Mesothelial cell of epicardium (in vitro differentiated cells): ENCODE results near the gene OR8B8. TPM values are rescaled to one million over a fixed set of nuclear protein-coding genes. Genes with fewer than 3 reads are reported as not detected.
A peak's percentile ranks its signal among the peaks of the same experiment; 100 is the strongest.
"Not testable (repeated sequence)": the region's sequence is repeated elsewhere in the genome, so short reads cannot be mapped to it uniquely, and the experiment has no call there.

Experiments used
- DNase-seq, 2 experiments: peaks; one replicate each; pipeline ENCODE4 v3.0.0; 2021; ENCODE audit warnings: low spot score in 2 of 2; ENCODE audit not compliant: unreplicated experiment in 2 of 2
- H3K27ac Mint-ChIP-seq: 2 replicates; pipeline ENCODE4 v1.8.0; 2021; ENCODE audit warnings: mixed read lengths
- H3K27me3 Mint-ChIP-seq: 2 replicates; pipeline ENCODE4 v1.8.0; 2021; ENCODE audit warnings: low read depth, mixed read lengths
- H3K36me3 Mint-ChIP-seq: 2 replicates; pipeline ENCODE4 v1.8.0; 2021; ENCODE audit warnings: mixed read lengths
- H3K4me1 Mint-ChIP-seq: 2 replicates; pipeline ENCODE4 v1.8.0; 2021; ENCODE audit warnings: mixed read lengths
- H3K4me3 Mint-ChIP-seq: 2 replicates; pipeline ENCODE4 v1.8.0; 2021; ENCODE audit warnings: mild to moderate bottlenecking, moderate library complexity, mixed read lengths
- H3K9me3 Mint-ChIP-seq: 2 replicates; pipeline ENCODE4 v1.8.0; 2021; ENCODE audit warnings: mixed read lengths
- CTCF ChIP-seq: fragments of 200-600 bp; sonication (generic); IDR thresholded peaks from one replicate; pipeline ENCODE4 v1.5.0; 2021; ENCODE audit warnings: antibody characterized with exemption; ENCODE audit not compliant: unreplicated experiment
- total RNA-seq: library from RNA; stranded (reverse); gene quantifications from 3 replicates; pipeline ENCODE4 v1.2.1, GENCODE V29; 2021

OR8B8 gene
- total RNA-seq, 1 donor from 2014 or later, result not detected

GRCh38 chr11:124402326-124402922, 43.1 kb downstream of the OR8B8 start:
- peak; percentile 21 to 49 for DNase-seq
- TF ChIP-seq CTCF, result peak; percentile 65
- H3K36me3 Mint-ChIP-seq, result no peaks in the 10 kb centered on the region
- H3K27me3 Mint-ChIP-seq, result peaks cover 14% of the 10 kb centered on the region
- peaks cover 6% of the 10 kb centered on the region for H3K9me3 Mint-ChIP-seq
- no peaks in the 10 kb centered on the region for H3K4me1 Mint-ChIP-seq
- no peak overlapping the region for H3K4me3 Mint-ChIP-seq
- no peak overlapping the region for H3K27ac Mint-ChIP-seq

GRCh38 chr11:124398924-124399323, 46.6 kb downstream of the OR8B8 start, which contains the start of gene OR8B3:
OR8B3 (minus strand) TSS chr11:124399024; CDS start chr11:124397351, 1,673 bp downstream.
- no peak for TF ChIP-seq CTCF
- no peaks in the 10 kb centered on the region for H3K4me1 Mint-ChIP-seq
- H3K9me3 Mint-ChIP-seq, result peaks cover 3% of the 10 kb centered on the region
- no peak for DNase-seq
- no peaks in the 10 kb centered on the region for H3K27me3 Mint-ChIP-seq
- H3K27ac Mint-ChIP-seq, result no peak within 1 kb of the TSS
- H3K4me3 Mint-ChIP-seq, result no peak within 1 kb of the TSS
- no peaks in the 10 kb centered on the region for H3K36me3 Mint-ChIP-seq

GRCh38 chr11:124396847-124397246, 48.6 kb downstream of the OR8B8 start:
- not testable (repeated sequence) for H3K4me3 Mint-ChIP-seq, H3K27ac Mint-ChIP-seq, H3K4me1 Mint-ChIP-seq, H3K36me3 Mint-ChIP-seq, H3K9me3 Mint-ChIP-seq, DNase-seq, H3K27me3 Mint-ChIP-seq

GRCh38 chr11:124394408-124394807, 51.1 kb downstream of the OR8B8 start:
- DNase-seq, result no peak
- no peak overlapping the region for H3K4me3 Mint-ChIP-seq
- no peak for TF ChIP-seq CTCF
- no peaks in the 10 kb centered on the region for H3K4me1 Mint-ChIP-seq
- no peaks in the 10 kb centered on the region for H3K27me3 Mint-ChIP-seq
- no peak overlapping the region for H3K27ac Mint-ChIP-seq
- H3K36me3 Mint-ChIP-seq, result no peaks in the 10 kb centered on the region
- H3K9me3 Mint-ChIP-seq, result peaks cover 5% of the 10 kb centered on the region

Other genes starting within 250 kb of the OR8B8 start
- gene OR8G1, start 204.6 kb downstream of the OR8B8 start, total RNA-seq, result not detected in 3 replicates
- not detected in 3 replicates for gene OR8G5, start 189.3 kb downstream of the OR8B8 start, total RNA-seq
- gene OR8D1, start 131.7 kb downstream of the OR8B8 start, total RNA-seq, result not detected in 3 replicates
- gene OR8D2, start 125.5 kb downstream of the OR8B8 start, total RNA-seq, result not detected in 3 replicates
- gene OR8B2, start 61.2 kb downstream of the OR8B8 start, total RNA-seq, result not detected in 3 replicates
- gene OR8B3, start 46.7 kb downstream of the OR8B8 start, total RNA-seq, result not detected in 3 replicates
- gene OR8B4, start 20.8 kb downstream of the OR8B8 start, total RNA-seq, result not detected in 3 replicates
- not detected in 3 replicates for gene OR8B12, start 98.0 kb upstream of the OR8B8 start, total RNA-seq
- gene OR8A1, start 124.3 kb upstream of the OR8B8 start, total RNA-seq, result not detected in 3 replicates
- gene PANX3, start 165.7 kb upstream of the OR8B8 start, total RNA-seq, result not detected in 3 replicates
- gene TBRG1, start 177.2 kb upstream of the OR8B8 start, total RNA-seq, result 30.9 to 37.3 TPM (median 35.2 TPM) in 3 replicates
- gene SIAE, start 228.0 kb upstream of the OR8B8 start, total RNA-seq, result 8.8 to 10.7 TPM (median 8.8 TPM) in 3 replicates
- 3.8 to 7.7 TPM (median 5.5 TPM) in 3 replicates for gene SPA17, start 228.2 kb upstream of the OR8B8 start, total RNA-seq